ENCODE results near the gene PNKD. TPM values are rescaled to one million over a fixed set of nuclear protein-coding genes. Genes with fewer than 3 reads are reported as not detected.

Gene PNKD
- total RNA-seq, 1 donor from 2014 or later = 40.3 TPM

GRCh38 chr2:218363736-218364135 lies 93.4 kb downstream of the PNKD start:
- H3K27me3 Mint-ChIP-seq (ENCODE audit: low read depth) = no peaks in the 10 kb centered on the region
- H3K36me3 Mint-ChIP-seq (ENCODE audit: low read depth) = no peaks in the 10 kb centered on the region
- no peak for DNase-seq (ENCODE audit: low read depth, low spot score)
- no peaks in the 10 kb centered on the region for H3K9me3 Mint-ChIP-seq
- no peak overlapping the region for H3K4me3 Mint-ChIP-seq
- H3K4me1 Mint-ChIP-seq = peaks cover 7% of the 10 kb centered on the region
- H3K27ac Mint-ChIP-seq (ENCODE audit: unreplicated experiment) = no peak overlapping the region
- no peak for TF ChIP-seq CTCF (conservative IDR thresholded peaks at IDR 0.05)

GRCh38 chr2:218364196-218364595 lies 93.9 kb downstream of the PNKD start:
- no peak for DNase-seq (ENCODE audit: low read depth, low spot score)
- H3K4me3 Mint-ChIP-seq = no peak overlapping the region
- H3K27me3 Mint-ChIP-seq (ENCODE audit: low read depth) = no peaks in the 10 kb centered on the region
- no peaks in the 10 kb centered on the region for H3K9me3 Mint-ChIP-seq
- no peak for TF ChIP-seq CTCF (conservative IDR thresholded peaks at IDR 0.05)
- H3K4me1 Mint-ChIP-seq = peaks cover 7% of the 10 kb centered on the region
- no peak overlapping the region for H3K27ac Mint-ChIP-seq (ENCODE audit: unreplicated experiment)
- H3K36me3 Mint-ChIP-seq (ENCODE audit: low read depth) = no peaks in the 10 kb centered on the region

GRCh38 chr2:218366621-218367414 lies 96.5 kb downstream of the PNKD start:
- Mint-ChIP-seq H3K4me3 (peak overlapping the region; percentile 70), H3K4me1 (no peaks in the 10 kb centered on the region), H3K36me3 (ENCODE audit: low read depth) (no peaks in the 10 kb centered on the region), H3K9me3 (no peaks in the 10 kb centered on the region), H3K27ac (ENCODE audit: unreplicated experiment) (peak overlapping the region; percentile 57), H3K27me3 (ENCODE audit: low read depth) (no peaks in the 10 kb centered on the region)
- TF ChIP-seq CTCF (conservative IDR thresholded peaks at IDR 0.05) = no peak
- no peak for DNase-seq (ENCODE audit: low read depth, low spot score)

- no peak for TF ChIP-seq CTCF (conservative IDR thresholded peaks at IDR 0.05)
- no peaks in the 10 kb centered on the region for H3K4me1 Mint-ChIP-seq
- no peaks in the 10 kb centered on the region for H3K36me3 Mint-ChIP-seq (ENCODE audit: low read depth)
- peak overlapping the region; percentile 70 for H3K4me3 Mint-ChIP-seq
- H3K9me3 Mint-ChIP-seq = no peaks in the 10 kb centered on the region
- DNase-seq (ENCODE audit: low read depth, low spot score) = peak; percentile 58
- peak overlapping the region; percentile 57 for H3K27ac Mint-ChIP-seq (ENCODE audit: unreplicated experiment)
- no peaks in the 10 kb centered on the region for H3K27me3 Mint-ChIP-seq (ENCODE audit: low read depth)
Measured at GRCh38 chr2:218367415-218368149, 97.3 kb downstream of the PNKD start.

GRCh38 chr2:218368150-218368528 lies 97.8 kb downstream of the PNKD start:
- TF ChIP-seq CTCF (conservative IDR thresholded peaks at IDR 0.05) = no peak
- H3K27ac Mint-ChIP-seq (ENCODE audit: unreplicated experiment) = no peak overlapping the region
- H3K4me3 Mint-ChIP-seq = peak overlapping the region; percentile 61
- no peak for DNase-seq (ENCODE audit: low read depth, low spot score)
- H3K9me3 Mint-ChIP-seq = no peaks in the 10 kb centered on the region
- H3K36me3 Mint-ChIP-seq (ENCODE audit: low read depth) = no peaks in the 10 kb centered on the region
- H3K4me1 Mint-ChIP-seq = no peaks in the 10 kb centered on the region
- no peaks in the 10 kb centered on the region for H3K27me3 Mint-ChIP-seq (ENCODE audit: low read depth)
